HG03565 (cell line): ENCODE data around the gene ACSM6.
A peak's percentile ranks its signal among the peaks of the same experiment; 100 is the strongest.
"Not testable (repeated sequence)": the region's sequence is repeated elsewhere in the genome, so short reads cannot be mapped to it uniquely, and the experiment has no call there.

Experiments
- ATAC-seq: cut with Tn5 transposase; IDR thresholded peaks from one replicate; pipeline ENCODE4 v1.9.1; 2021; ENCODE audit warnings: mild to moderate bottlenecking, moderate library complexity; ENCODE audit not compliant: unreplicated experiment

ACSM6 gene

GRCh38 chr10:95214793-95215192 is 20.8 kb downstream of the ACSM6 start:
- peak; percentile 67 for ATAC-seq

GRCh38 chr10:95217476-95217875 is 23.4 kb downstream of the ACSM6 start:
- ATAC-seq: no peak

- no peak for ATAC-seq
Measured at GRCh38 chr10:95220539-95220938, 26.5 kb downstream of the ACSM6 start.

GRCh38 chr10:95221124-95221523 is 27.1 kb downstream of the ACSM6 start:
- ATAC-seq: no peak

GRCh38 chr10:95225136-95225535 is 31.1 kb downstream of the ACSM6 start:
- ATAC-seq: no peak

- not testable (repeated sequence) for ATAC-seq
Measured at GRCh38 chr10:95228934-95229723, 35.1 kb downstream of the ACSM6 start.

- ATAC-seq: no peak
Measured at GRCh38 chr10:95229724-95230627, 35.9 kb downstream of the ACSM6 start.

- peak; percentile 54 for ATAC-seq
Measured at GRCh38 chr10:95230677-95231586, 36.9 kb downstream of the ACSM6 start.

- ATAC-seq: no peak
Measured at GRCh38 chr10:95233377-95234034, 39.5 kb downstream of the ACSM6 start.

GRCh38 chr10:95234951-95235350 is 40.9 kb downstream of the ACSM6 start:
- ATAC-seq: no peak

- ATAC-seq: no peak
Measured at GRCh38 chr10:95235676-95236067, 41.6 kb downstream of the ACSM6 start.

GRCh38 chr10:95236068-95236903 is 42.2 kb downstream of the ACSM6 start:
- peak; percentile 94 for ATAC-seq

GRCh38 chr10:95237376-95238170 is 43.5 kb downstream of the ACSM6 start:
- no peak for ATAC-seq

GRCh38 chr10:95240096-95240495 is 46.1 kb downstream of the ACSM6 start:
- not testable (repeated sequence) for ATAC-seq

GRCh38 chr10:95240811-95241210 is 46.8 kb downstream of the ACSM6 start:
- ATAC-seq: no peak

GRCh38 chr10:95241533-95241932 is 47.5 kb downstream of the ACSM6 start:
- ATAC-seq: no peak

- no peak for ATAC-seq
Measured at GRCh38 chr10:95242581-95243317, 48.7 kb downstream of the ACSM6 start.

GRCh38 chr10:95243318-95243617 is 49.2 kb downstream of the ACSM6 start:
- no peak for ATAC-seq
